Lower lobe of right lung (tissue), 2 donors: ENCODE measurements around the gene YY1AP1. TPM values are rescaled to one million over a fixed set of nuclear protein-coding genes. Genes with fewer than 3 reads are reported as not detected.
"Not testable (repeated sequence)": the region's sequence is repeated elsewhere in the genome, so short reads cannot be mapped to it uniquely, and the experiment has no call there.

Experiments
- ATAC-seq, 2 donors: fragments of 200-7000 bp; cut with Tn5 transposase; one replicate each; pipeline ENCODE4 v1.9.1; 2020 to 2022; ENCODE audit warnings: mild to moderate bottlenecking in 2 of 2, moderate library complexity in 2 of 2
- DNase-seq: peaks from one replicate; pipeline ENCODE4 v3.0.0-alpha.2; 2020
- H3K27ac ChIP-seq: fragments of 200-600 bp; one replicate; pipeline ENCODE4 v1.8.0; 2022
- H3K27me3 ChIP-seq: fragments of 200-600 bp; one replicate; pipeline ENCODE4 v1.8.0; 2022; ENCODE audit warnings: low read depth
- H3K36me3 ChIP-seq: fragments of 200-600 bp; one replicate; pipeline ENCODE4 v1.8.0; 2022; ENCODE audit warnings: mild to moderate bottlenecking
- H3K4me1 ChIP-seq: fragments of 200-600 bp; one replicate; pipeline ENCODE4 v1.8.0; 2022
- H3K4me3 ChIP-seq: fragments of 200-600 bp; one replicate; pipeline ENCODE4 v1.8.0; 2022; ENCODE audit warnings: mild to moderate bottlenecking
- H3K9me3 ChIP-seq: fragments of 200-600 bp; one replicate; pipeline ENCODE4 v1.8.0; 2022
- intact Hi-C: fragments of 100-400 bp; cut with DNase I; formaldehyde crosslinking; loops from one replicate; pipeline ENCODE4 v1.11.0; 2022
- total RNA-seq: library from RNA; stranded (reverse); fragmentation: NEBNext Ultra II Directional; extraction: Animal tissue kit (Norgen Biotek cat#: 25700); gene quantifications from one replicate; pipeline ENCODE4 v1.2.1, GENCODE V29; 2021
- TF ChIP-seq, protein P1 (sequence below): fragments of 200-600 bp; IDR thresholded peaks from one replicate; pipeline ENCODE4 v1.8.0; 2022; ENCODE audit warnings: antibody characterized with exemption, mild to moderate bottlenecking
- donor health status: DM: no; HTN: yes; CAD: no; lungs with severe emphysema.

YY1AP1 gene
- total RNA-seq, 1 donor from 2014 or later: 55.3 TPM

DNA sequence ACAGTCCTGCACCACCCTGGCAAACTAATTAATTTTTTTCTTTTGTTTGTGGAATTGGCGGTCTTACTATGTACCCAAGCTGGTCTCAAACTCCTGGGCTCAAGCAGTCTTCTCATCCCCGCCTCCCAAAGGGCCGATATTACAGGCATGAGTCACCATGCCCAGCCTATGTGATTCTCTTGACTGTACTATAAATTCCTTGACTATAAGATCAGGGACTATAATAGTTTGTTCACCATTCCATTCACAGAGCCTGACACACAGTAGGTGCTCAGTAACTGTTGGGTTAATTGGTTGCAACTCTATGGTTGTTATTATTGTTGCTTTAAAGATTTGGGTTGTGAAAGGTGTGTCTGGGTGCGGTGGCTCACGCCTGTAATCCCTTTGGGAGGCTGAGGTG is 17.6 kb upstream of the YY1AP1 start:
- no peaks in the 10 kb centered on the region for H3K4me1 ChIP-seq
- ATAC-seq (peak in 1 of 2 donors; percentile 32), DNase-seq (no peak)
- TF ChIP-seq, protein P1, sequence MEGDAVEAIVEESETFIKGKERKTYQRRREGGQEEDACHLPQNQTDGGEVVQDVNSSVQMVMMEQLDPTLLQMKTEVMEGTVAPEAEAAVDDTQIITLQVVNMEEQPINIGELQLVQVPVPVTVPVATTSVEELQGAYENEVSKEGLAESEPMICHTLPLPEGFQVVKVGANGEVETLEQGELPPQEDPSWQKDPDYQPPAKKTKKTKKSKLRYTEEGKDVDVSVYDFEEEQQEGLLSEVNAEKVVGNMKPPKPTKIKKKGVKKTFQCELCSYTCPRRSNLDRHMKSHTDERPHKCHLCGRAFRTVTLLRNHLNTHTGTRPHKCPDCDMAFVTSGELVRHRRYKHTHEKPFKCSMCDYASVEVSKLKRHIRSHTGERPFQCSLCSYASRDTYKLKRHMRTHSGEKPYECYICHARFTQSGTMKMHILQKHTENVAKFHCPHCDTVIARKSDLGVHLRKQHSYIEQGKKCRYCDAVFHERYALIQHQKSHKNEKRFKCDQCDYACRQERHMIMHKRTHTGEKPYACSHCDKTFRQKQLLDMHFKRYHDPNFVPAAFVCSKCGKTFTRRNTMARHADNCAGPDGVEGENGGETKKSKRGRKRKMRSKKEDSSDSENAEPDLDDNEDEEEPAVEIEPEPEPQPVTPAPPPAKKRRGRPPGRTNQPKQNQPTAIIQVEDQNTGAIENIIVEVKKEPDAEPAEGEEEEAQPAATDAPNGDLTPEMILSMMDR: no peak
- intact Hi-C loops: no loop called here
- H3K27me3 ChIP-seq: no peaks in the 10 kb centered on the region
- peaks cover 8% of the 10 kb centered on the region for H3K36me3 ChIP-seq
- no peak overlapping the region for H3K4me3 ChIP-seq
- H3K9me3 ChIP-seq: no peaks in the 10 kb centered on the region
- H3K27ac ChIP-seq: no peak overlapping the region

DNA sequence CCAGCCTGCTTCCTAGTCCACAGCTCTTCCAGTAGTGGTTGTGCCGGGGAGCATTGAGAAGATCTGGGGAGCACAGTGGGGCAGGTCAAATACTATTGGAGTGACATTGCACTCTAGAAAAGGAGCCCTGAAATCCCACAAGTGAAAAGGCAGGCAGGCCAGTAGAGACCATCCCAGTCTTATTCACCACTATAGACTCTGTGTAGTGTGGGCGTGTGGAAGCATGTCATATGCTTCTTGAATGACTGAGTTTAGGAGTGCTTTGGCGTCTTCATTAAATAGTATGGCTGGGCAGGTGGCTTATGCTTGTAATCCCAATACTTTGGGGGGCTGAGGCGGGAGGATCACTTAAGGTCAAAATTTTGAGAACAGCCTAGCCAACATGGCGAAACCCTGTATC is 15.8 kb upstream of the YY1AP1 start:
- H3K4me1 ChIP-seq, DNase-seq, ATAC-seq, H3K4me3 ChIP-seq, H3K9me3 ChIP-seq, H3K36me3 ChIP-seq, intact Hi-C loops, H3K27ac ChIP-seq, H3K27me3 ChIP-seq: not testable (repeated sequence)

DNA sequence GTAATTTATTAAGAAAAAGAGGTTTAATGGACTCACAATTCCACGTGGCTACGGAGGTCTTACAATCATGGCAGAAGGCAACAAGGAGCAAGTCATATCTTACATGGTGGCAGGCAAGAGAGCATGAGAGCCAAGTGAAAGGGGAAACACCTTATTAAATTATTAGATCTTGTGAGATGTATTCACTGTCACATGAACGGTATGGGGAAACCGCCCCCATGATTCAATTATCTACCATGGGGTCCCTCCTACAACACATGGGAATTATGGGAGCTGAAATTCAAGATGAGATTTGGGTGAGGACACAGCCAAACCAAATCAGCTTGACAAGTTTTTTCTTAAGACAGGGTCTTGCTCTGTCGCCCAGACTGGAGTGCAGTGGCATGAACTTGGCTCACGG is 14.6 kb upstream of the YY1AP1 start:
- Histone ChIP-seq H3K27ac (no peak overlapping the region), H3K27me3 (no peaks in the 10 kb centered on the region), H3K4me3 (no peak overlapping the region), H3K36me3 (no peaks in the 10 kb centered on the region), H3K9me3 (no peaks in the 10 kb centered on the region), H3K4me1 (no peaks in the 10 kb centered on the region)
- TF ChIP-seq, protein P1: no peak
- ATAC-seq (no peak), DNase-seq (no peak)
- intact Hi-C loops: no loop called here

DNA sequence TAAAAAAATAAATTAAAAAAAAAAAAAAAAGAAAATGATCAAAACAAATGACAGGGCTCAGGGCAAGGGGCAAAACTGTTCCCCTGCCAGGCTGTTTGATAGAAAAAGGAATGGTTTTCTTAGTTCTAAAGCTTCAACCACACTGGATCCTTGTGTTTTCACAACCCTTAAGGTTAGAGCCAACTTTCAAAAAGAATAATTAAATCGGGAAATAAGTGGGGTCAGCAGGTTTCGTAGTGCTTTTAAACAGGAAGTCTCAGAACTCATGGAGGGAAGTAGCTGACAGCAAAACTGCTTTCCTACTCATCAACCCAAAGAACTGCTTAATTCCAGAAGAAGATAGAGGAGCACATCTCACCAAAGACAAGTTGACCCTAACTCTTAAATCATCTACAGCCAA is 13.1 kb upstream of the YY1AP1 start:
- H3K27ac ChIP-seq, H3K9me3 ChIP-seq, intact Hi-C loops, ATAC-seq, H3K4me3 ChIP-seq, H3K36me3 ChIP-seq, H3K4me1 ChIP-seq, H3K27me3 ChIP-seq, DNase-seq: not testable (repeated sequence)

DNA sequence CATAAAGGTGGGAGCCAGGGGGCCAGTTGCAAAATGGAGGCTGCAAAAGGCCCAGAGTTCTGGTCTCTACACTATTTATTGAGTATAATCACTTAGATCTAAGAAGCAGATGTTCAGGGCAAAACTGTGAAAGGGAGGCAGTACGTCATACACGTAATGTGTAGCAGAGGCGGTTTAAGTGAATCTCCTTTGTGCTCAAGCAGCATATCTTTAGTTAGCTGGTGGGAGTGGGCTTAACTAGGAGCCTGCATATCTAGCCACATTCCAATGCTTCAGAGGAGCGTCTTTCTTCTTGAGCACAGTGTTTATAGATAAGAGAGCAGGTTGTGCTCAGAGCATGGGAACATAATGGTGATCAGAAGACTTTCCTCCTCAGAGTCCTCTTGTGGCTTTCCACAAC is 10.5 kb upstream of the YY1AP1 start:
- intact Hi-C loops, H3K4me3 ChIP-seq, H3K4me1 ChIP-seq, ATAC-seq, H3K27ac ChIP-seq, H3K36me3 ChIP-seq, H3K27me3 ChIP-seq, DNase-seq, H3K9me3 ChIP-seq: not testable (repeated sequence)

DNA sequence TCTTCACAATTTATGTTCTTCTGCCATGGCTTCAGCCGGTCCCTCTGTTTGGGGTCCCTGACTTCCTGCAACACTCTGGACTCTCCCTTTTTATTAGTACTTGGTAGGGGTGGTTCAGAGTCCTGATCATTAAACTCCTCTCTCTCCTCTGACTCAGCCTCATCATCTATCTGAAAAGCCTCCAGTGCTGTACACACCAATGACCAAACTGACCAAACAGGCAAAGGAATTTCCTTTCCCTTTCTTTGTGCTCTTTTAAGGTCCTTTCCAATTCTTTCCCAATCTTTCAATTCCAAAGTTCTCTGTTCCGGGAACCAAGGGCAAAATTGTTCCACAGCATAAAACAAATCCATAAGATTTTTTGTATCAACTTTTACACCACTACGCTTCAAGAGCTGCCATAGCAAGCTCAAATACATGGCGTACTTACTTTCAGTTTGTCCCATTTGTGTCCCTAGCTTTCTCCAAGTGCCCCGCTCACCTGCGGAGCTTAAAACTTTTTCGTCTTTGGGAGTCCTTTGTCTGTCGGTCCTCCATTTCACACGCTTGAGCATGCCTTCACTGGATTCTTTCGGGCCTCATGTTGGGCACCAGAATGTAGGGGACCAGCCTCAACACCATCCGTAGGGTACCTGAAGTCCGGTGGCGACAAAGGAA is 9.9 kb upstream of the YY1AP1 start:
- no peaks in the 10 kb centered on the region for H3K27me3 ChIP-seq
- no peak for DNase-seq
- H3K9me3 ChIP-seq: no peaks in the 10 kb centered on the region
- H3K4me3 ChIP-seq: no peak overlapping the region
- H3K36me3 ChIP-seq: no peaks in the 10 kb centered on the region
- intact Hi-C loops: no loop called here
- ATAC-seq: no peak
- no peak overlapping the region for H3K27ac ChIP-seq
- peaks cover 8% of the 10 kb centered on the region for H3K4me1 ChIP-seq
- TF ChIP-seq, protein P1: no peak

DNA sequence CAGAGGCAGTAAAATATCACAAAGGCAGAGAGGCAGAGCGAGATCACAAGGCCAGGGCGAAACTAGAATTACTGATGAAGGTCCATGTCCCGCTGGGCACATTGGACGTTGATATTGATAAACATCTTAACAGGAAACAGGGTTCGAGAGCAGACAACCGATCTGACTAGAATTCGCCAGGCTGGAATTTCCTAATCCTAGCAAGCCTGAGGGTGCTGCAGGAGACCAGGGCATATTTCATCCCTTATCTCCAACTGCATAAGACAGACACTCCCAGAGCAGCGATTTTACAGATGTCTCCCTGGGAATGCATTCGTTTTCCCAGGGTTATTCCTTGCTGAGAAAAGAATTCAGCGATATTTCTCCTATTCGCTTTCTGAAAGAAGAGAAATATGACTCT is 9.0 kb upstream of the YY1AP1 start:
- H3K9me3 ChIP-seq, H3K27me3 ChIP-seq, H3K36me3 ChIP-seq, H3K27ac ChIP-seq, DNase-seq, H3K4me1 ChIP-seq, ATAC-seq, H3K4me3 ChIP-seq, intact Hi-C loops: not testable (repeated sequence)

DNA sequence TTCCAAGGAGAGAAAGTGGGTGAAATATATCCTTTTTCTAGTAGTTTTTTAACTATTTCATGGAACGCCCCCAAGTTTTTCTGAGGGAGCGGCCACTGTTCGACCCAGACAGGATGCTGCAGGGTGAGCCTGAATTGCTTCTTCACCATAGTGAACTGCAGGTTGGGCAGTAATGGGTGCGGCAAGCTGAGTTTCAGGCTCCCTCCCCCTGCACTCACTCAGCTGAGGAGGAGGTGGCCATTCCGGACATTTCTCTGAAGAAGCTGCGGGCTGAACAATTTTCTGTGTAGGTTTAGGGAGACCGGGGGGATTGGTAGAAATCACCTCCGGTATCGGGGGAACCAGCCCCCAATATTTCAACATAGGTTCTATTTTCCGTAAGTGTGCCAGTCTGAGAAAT is 8.5 kb upstream of the YY1AP1 start:
- DNase-seq: no peak
- H3K4me3 ChIP-seq: no peak overlapping the region
- TF ChIP-seq, protein P1: no peak
- no peaks in the 10 kb centered on the region for H3K27me3 ChIP-seq
- intact Hi-C loops: no loop called here
- H3K9me3 ChIP-seq: no peaks in the 10 kb centered on the region
- H3K4me1 ChIP-seq: peaks cover 8% of the 10 kb centered on the region
- no peak overlapping the region for H3K27ac ChIP-seq
- peaks cover 3% of the 10 kb centered on the region for H3K36me3 ChIP-seq
- ATAC-seq: no peak
